Stimulated activated CD4-positive, alpha-beta T cell treated with anti-CD3 and anti-CD28 coated beads, Interleukin-4, amount 100 ng/mL, for 1 hour (primary cell): ENCODE measurements around the gene CD1B.
"Not testable (repeated sequence)": the region's sequence is repeated elsewhere in the genome, so short reads cannot be mapped to it uniquely, and the experiment has no call there.

ENCODE experiments used
- DNase-seq: peaks from one replicate; pipeline ENCODE4 v3.0.0-alpha.2; 2020

Gene CD1B

DNA sequence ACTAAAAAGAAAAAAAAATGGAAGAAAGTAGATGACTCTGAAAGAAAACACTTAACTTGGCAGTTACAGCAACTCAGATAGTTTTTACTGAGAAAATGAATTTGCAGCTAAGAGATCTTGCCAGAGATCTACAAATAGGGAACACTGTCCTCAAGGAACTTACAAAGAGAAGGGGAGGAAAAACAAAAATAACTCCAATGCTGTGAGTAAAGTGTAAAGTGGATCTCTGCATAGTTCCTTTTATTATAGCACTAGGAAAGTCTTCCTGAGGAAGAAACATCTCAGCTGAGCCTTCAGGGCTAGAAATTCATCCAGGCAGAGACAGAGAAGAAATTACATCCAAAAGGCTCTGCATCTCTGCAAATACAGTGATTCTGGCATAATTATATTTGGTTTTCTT lies 3.9 kb downstream of the CD1B start:
- no peak for DNase-seq

DNA sequence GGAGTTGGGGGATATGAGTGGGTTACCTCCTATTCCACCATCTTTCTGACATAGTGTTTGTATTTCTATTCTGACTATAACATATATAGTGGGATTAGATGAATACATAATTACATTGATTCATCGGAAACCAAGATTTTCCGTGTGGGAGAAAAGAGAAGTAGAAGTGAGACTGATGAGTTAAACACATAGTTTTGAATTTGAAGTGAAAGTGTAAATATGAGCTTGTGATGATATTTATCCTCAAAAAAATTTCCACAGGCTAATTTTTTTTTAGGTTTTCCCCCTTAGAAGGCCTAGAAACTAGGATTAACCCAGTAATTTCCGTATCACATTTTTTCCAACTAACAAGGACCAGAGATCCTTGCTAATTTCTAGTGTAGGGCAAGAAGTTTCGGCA lies 6.9 kb downstream of the CD1B start:
- DNase-seq: no peak

DNA sequence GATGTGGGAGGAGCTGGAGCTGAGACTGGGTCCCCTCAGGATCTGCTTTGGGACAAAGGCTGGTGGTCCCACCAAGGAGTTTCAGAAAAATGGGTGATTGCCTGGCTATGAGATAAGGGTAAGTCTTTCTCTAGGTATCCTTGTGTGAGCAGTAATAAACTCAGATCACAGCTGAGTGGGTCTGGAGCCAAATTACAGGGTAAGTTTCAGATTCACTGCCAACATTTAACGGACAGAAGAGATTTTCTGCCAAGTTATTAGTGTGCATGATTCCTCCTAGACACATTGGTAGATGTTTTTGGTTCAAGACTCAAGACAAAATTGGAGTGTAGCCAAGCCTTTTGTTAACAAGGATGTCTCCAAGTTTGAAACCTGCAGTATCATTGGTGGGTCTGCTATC lies 7.5 kb downstream of the CD1B start:
- no peak for DNase-seq

DNA sequence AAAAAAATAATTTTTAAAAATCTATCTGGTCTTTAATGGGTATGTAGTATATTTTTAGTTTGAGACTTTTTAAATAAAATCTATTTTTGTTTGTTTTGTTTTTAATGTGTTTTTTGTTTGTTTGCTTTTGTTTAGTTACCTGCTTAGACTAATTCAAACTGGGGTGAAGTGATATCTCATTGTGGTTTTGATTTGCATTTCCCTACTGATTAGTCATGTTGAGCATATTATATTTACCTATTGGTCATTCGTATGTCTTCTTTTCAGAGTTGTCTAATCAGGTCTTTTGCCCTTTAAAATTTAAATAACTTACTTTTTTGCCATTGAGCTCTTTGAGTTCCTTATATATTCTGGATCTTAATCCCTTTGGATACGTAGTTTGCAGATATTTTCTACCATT lies 20.3 kb downstream of the CD1B start:
- DNase-seq: no peak

DNA sequence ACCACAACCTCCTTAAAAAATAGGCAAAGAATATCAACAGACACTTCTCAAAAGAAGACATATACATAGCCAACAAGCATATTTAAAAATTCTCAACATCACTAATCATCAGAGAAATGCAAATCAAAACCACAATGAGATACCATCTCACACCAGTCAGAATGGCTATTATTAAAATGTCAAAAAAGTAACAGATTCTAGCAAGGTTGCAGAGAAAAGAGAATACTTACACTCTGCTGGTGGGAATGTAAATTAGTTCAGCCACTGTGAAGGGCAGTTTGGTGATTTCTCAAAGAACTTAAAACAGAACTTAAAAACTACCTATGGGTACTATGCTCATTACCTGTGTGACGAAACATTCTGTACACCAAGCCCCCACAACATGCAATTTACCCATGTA lies 20.7 kb downstream of the CD1B start:
- no peak for DNase-seq

DNA sequence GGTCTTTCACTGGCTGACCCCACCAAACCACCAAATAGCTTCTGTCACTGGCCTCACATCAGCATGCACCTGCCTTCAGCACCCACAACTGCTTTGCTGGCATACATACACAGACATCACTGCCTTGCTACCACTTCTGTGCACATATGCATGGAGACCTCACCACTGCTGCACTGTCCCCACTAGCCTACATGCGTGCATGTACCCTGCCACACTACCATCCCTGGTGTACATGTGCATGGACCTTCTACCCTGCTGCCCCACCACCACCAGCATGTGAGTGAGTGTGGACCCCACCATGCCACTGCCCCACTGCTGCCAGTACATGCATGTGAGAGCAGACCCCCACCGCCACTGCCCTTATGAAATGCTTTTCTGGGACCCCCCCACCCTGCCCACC lies 35.5 kb downstream of the CD1B start:
- no peak for DNase-seq

DNA sequence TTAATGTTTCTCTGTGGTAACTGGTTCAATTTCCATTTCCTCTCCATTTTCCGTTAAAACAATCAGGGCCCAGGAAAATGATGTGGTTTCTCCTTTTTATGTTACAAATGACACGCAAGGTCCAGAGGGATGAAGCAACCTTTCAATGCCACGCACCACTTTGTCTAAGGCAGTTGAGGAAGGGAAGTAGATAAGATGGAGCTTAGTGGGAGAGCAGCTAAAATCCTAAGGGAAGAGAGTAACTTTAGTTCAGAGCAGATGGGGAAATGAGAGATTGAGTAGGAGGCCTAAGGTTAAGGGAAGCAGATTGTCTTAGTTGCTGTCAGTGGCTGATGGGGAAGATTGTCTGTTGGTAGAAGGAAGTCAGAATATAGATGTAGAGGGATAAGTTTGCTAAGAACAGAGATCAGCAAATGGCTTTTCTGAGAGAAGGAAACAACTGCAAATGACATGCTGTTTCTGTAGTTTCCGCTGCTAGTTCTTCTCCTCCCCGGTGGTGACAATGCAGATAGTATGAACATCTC lies 40.9 kb downstream of the CD1B start:
- DNase-seq: no peak

DNA sequence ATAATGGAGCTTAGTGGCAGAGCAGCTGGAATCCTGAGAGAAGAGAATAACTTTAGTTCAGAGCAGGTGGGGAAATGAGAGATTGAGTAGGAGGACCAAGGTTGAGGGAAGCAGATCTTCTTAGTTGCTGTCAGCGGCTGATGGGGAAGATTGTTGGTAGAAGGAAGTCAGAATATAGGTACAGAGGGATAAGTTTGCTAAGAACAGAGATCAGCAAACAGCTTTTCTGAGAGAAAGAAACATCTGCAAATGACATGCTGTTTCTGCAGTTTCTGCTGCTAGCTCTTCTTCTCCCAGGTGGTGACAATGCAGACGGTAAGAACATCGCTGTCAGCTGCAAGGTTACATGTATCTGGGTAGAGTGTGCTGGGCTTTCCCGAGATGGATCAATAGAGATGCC lies 41.5 kb downstream of the CD1B start, which contains the start of gene CD1C:
Gene CD1C, plus strand, starts transcription at position 113 of the 400 bp plus-strand sequence. Its CDS starts 142 bp downstream, at position 255.
- DNase-seq: no peak

DNA sequence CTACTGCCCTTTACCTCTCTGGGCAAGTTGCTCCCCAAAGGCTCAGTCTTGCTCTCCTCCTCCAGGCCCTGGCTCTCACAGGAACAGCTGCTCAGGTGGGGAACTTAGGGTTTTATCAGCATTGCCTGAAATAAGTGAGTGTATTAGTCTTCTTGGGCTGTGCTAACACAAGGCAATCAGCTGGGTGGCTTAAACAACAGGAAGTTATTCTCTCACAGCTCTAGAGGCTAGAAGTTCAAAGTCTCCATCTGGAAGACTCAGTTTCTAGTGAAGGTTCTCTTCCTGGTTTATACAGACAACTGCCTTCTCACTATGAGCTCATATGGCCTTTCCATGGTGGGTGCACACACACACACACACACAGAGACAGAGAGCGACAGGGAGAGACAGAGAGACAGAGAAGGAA lies 44.4 kb downstream of the CD1B start:
- no peak for DNase-seq

DNA sequence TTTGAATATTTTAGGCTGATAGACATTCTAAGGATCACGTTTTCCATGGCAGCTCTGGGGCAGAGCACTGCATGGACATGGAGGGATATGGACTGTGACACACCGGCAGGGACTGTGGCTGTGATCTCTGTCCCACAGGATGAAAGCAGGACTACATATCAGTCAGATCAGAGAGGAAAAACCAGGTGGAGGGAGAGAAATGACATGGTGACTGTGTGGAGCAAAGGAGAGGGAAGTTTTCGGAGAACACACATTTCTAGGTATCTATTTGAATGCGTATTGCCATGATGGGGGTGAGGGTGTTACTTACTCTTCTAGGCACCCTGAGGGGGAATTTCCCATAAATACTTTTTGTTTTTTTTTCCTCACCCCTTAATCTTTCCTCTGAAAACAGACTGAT lies 44.8 kb downstream of the CD1B start:
- no peak for DNase-seq

DNA sequence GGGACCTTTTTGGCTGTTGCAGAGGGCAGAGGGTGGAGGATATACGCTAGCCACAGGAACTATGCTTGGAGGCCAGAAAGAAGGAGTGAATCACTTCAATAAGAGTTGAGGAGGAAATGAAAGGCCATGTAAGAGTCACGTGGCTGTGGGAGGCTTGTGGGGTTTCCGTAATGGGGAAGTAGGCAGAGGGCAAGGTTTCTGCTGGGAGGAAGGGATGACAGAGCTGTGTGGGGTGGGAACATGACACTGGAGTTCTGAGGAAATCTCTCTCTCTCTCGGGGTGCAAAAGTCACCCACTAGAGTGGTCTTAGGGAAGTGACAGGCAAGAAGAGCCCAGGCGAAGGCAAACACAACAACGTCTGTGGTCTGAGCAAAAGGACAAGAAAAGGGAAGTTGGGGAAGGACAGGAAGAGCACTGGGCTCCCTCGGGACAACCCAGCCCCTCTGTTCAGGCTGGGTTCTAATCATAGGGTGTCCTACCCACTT lies 45.5 kb downstream of the CD1B start:
- no peak for DNase-seq

DNA sequence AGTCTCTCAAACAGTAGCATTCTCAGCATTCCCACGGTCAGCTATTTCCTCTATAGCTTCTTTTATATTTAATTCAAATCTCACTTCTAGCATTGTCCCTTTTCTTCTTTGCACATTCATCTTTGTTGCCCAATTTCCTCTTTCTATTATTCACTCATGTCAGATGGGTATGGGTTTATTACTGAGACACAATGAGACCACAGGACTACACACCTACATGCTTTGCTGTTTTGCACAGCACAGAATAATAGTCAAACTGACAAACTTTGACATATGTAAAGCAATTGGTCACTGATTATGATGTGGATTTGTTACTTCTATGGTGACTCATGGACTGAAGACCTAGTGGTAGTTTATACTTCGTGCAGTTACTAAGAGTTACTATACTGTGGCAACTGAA lies 47.4 kb downstream of the CD1B start:
- DNase-seq: no peak

DNA sequence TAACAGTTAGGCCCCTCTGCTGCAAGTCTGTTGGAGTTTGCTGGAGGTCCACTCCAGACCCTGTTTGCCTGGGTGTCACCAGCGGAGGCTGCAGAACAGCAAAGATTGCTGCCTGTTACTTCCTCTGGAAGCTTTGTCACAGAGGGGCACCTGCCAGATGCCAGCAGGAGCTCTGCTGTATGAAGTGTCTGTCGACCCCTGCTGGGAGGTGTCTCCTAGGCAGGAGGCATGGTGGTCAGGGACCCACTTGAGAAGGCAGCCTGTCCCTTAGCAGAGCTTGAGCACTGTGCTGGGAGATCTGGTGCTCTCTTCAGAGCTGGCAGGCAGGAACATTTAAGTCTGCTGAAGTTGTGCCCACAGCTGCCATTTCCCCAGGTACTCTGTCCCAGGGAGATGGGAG lies 48.9 kb downstream of the CD1B start:
- not testable (repeated sequence) for DNase-seq
